Spinal cord (tissue), 10 donors: ENCODE measurements around the gene GID8. TPM values are rescaled to one million over a fixed set of nuclear protein-coding genes. Genes with fewer than 3 reads are reported as not detected.

Experiments
- DNase-seq, 6 donors: peaks; one replicate each; pipeline versions ENCODE4 v3.0.0 to v3.0.0-alpha.2; 2013 to 2015; ENCODE audit warnings: low spot score in 6 of 6, low read depth in 4 of 6
- H3K27ac ChIP-seq: one replicate; pipeline ENCODE4 v1.5.1; 2013; ENCODE audit warnings: low read depth, low read length, control low read depth
- H3K27me3 ChIP-seq: one replicate; pipeline ENCODE4 v1.6.1; 2013; ENCODE audit warnings: low read length; ENCODE audit not compliant: control insufficient read depth, insufficient read depth
- H3K36me3 ChIP-seq: one replicate; pipeline ENCODE4 v1.6.1; 2013; ENCODE audit warnings: low read length; ENCODE audit not compliant: control insufficient read depth, insufficient read depth
- H3K4me1 ChIP-seq: one replicate; pipeline ENCODE4 v1.6.1; 2013; ENCODE audit warnings: low read length; ENCODE audit not compliant: control insufficient read depth, insufficient read depth
- H3K4me3 ChIP-seq: one replicate; pipeline ENCODE4 v1.5.1; 2013; ENCODE audit warnings: low read depth, low read length, control low read depth
- H3K9me3 ChIP-seq: one replicate; pipeline ENCODE4 v1.6.1; 2013; ENCODE audit warnings: low read length; ENCODE audit not compliant: control insufficient read depth, insufficient read depth
- WGBS: methylation state at CpG from one replicate; pipeline ENCODE4 v1.1.5; 2013; ENCODE audit warnings: missing lambda C conversion rate; ENCODE audit not compliant: insufficient coverage; 5-methylcytosine and 5-hydroxymethylcytosine counted together
- polyA plus RNA-seq, 2 donors: library from polyadenylated mRNA; unstranded; fragments of 120-200 nt; gene quantifications; one replicate each; pipeline ENCODE4 v1.2.1, GENCODE V29; 2013; ENCODE audit not compliant: insufficient read length in 2 of 2
- total RNA-seq, 2 donors: library from RNA; depleted of rRNA in 1 of 2; stranded (reverse); fragments of 120-200 nt in 1 of 2; fragments of >200 nt in 1 of 2; gene quantifications; one replicate each; pipeline versions ENCODE4 v1.2.3 to v1.2.4, GENCODE V29; 2013 to 2014
- donor health status: healthy.

The GID8 gene
- total and polyA plus RNA-seq, 4 donors: 32.7 to 46.0 (median 39.1) TPM

DNA sequence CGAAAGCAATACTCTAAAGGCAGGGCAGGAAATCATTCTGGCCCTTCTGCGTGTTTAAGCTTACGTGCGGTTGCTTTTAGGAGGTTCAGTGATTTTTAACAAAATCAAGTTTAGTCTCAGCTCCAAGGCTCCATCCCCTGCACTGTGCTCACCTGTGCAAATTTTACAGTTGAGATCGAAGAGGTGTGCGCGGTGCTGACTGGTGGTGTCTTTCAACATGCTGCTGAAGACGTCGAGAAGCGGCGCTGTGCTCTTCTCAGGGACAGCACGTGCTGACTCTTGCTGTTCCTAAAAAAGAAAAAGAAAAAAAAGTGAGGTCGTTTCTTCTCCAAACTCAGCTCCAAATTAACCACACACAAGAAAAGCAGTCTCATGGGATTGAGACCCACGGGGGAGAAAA is 43.7 kb upstream of the GID8 start:
- WGBS: 98% methylated on average over 8 of the region's 14 CpGs
- Histone ChIP-seq H3K27ac (no peak overlapping the region), H3K9me3 (no peaks in the 10 kb centered on the region), H3K4me1 (peaks cover 11% of the 10 kb centered on the region), H3K36me3 (peaks cover 72% of the 10 kb centered on the region), H3K4me3 (no peak overlapping the region), H3K27me3 (no peaks in the 10 kb centered on the region)
- DNase-seq: no peak

DNA sequence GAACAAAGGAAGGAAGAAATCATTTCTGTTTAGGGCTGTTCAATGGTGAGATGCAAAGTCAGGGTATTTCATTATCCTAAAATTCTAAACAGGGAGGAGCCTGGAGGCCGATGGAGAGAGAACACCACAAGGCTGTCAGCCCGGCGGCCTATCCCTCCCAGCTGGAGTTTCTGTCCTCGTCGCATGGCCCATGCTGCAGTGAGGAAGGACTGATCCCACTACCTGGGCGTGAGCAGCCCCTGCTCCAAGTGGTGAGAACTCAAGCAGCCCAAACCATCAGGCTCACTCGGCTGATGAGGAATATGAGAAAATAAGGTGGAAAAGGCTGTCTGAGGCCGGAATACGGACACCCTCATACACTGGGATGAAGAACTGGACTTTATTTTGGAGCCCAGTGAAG is 42.4 kb upstream of the GID8 start:
- DNase-seq: no peak
- no peak overlapping the region for H3K4me3 ChIP-seq
- no peaks in the 10 kb centered on the region for H3K27me3 ChIP-seq
- H3K27ac ChIP-seq: no peak overlapping the region
- 85% methylated on average over 5 of the region's 9 CpGs for WGBS
- H3K4me1 ChIP-seq: peaks cover 22% of the 10 kb centered on the region
- H3K36me3 ChIP-seq: peaks cover 59% of the 10 kb centered on the region
- no peaks in the 10 kb centered on the region for H3K9me3 ChIP-seq

DNA sequence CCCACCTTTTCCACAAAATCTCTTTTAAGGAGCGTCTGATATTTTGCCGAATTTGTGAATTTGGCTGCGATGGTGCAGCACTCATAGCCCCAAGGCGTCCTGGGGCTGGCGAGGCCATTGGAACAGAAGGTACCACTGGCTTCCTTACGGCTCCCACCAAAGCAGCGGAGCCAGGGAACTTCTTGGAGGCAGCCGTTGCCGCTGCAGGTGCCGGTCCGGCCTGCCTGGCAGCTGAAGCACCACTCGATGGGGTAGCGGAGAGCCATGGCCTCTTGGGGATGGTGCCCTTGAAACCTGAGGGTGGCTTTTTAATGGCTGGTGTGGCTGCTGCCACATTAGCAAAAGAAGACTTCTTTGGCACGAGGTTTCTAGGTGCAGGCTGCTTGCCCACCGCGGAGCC is 41.4 kb upstream of the GID8 start:
- 92% methylated on average over 16 of the region's 16 CpGs for WGBS
- Histone ChIP-seq H3K27ac (no peak overlapping the region), H3K36me3 (peaks cover 55% of the 10 kb centered on the region), H3K4me1 (peaks cover 24% of the 10 kb centered on the region), H3K4me3 (no peak overlapping the region), H3K27me3 (no peaks in the 10 kb centered on the region), H3K9me3 (no peaks in the 10 kb centered on the region)
- DNase-seq: no peak

DNA sequence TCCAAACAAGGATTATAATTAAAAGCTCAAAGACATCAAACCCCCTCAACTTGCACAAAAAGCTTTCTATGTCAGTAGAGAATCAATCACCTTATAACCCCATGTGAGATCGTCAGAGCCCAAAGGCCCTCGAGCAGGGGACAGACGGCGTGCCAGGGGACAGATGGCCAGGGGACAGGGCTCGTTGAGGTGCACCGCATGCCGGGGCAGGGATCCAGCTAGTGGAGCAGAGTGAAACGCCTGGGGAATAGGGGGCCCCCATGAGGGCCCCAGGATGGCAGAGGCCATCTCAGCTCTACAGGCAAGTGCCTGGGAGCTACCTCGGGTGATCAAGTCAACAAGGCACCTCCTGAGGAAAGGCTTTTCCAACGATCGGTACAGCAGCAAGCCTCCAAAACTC is 40.3 kb upstream of the GID8 start:
- Histone ChIP-seq H3K27ac (no peak overlapping the region), H3K4me1 (peaks cover 24% of the 10 kb centered on the region), H3K27me3 (no peaks in the 10 kb centered on the region), H3K4me3 (no peak overlapping the region), H3K9me3 (no peaks in the 10 kb centered on the region), H3K36me3 (peaks cover 52% of the 10 kb centered on the region)
- no peak for DNase-seq
- WGBS: 66% methylated on average over 11 of the region's 11 CpGs

DNA sequence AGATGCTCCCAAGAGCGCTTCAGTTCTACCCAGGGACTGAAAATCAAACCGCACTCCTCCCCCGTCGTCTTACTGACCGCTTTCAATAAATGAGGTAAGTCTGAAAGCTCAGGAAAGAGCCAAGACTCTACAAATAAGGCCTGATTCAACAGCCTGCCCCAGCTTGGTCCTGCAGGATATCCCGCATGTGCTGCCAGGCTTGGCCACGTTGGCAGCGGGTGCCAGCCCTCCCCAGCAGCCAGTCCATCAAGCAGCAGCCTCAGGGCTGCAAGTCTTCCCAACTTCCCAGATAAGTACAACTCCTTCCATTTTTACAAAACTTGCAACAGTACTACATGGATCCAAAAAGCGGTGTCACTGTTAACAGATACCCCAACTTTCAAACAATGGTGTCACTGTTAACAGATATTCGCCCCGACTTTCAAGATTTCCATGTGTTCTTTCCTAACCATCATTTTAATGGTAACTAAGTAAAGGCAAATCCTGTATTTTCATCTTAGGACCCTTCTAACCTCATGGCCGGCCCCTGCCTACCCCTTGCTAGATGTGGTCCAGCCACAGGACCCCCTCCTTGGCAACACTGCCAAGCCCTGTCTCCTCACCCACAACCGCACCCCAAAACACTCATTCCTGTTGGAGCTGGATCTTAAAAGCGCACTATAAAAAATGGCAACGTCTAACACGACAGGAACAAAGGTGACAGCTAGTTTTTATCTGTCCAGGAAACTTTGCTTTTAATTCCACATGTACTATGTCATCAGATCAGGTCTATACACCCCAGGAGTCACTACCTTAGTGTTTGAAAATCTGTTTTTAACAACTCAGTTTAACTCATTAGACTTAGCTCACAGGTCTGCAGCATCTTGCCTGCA is 39.6 kb upstream of the GID8 start:
- WGBS: 77% methylated on average over 16 of the region's 16 CpGs
- no peaks in the 10 kb centered on the region for H3K27me3 ChIP-seq
- peaks cover 51% of the 10 kb centered on the region for H3K36me3 ChIP-seq
- DNase-seq: no peak
- H3K27ac ChIP-seq: no peak overlapping the region
- H3K9me3 ChIP-seq: no peaks in the 10 kb centered on the region
- H3K4me3 ChIP-seq: no peak overlapping the region
- peaks cover 24% of the 10 kb centered on the region for H3K4me1 ChIP-seq

DNA sequence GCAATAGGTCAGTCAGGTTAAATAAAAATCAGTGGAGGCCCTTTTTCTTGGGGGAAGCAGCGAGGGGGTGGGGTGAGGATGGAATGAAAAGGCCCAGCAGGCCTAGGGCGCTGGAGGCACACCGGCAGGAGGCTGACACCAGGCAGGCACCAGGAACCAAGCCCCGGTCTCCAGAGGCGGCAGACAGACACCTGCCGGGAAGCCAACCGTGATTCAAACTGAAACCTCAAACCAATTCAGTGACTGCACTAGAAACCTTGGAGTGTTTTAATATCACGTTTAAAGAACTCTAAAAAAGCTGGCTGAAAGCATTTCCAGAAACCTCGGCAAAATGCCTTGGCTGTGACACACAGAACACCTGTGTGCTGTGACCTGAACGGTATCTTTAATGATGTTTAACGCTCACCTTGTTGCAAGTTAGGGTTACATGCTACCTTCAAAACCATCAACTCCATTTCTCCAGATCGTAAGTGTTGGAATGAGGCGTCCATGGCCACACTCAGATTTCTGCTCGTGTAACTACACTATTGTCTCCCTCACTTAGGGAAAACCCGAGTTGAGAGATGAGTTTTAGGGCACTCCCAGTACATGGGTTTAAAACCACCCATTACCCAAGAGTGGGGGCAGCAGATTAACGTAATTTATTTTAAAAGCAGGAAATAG is 38.8 kb upstream of the GID8 start:
- H3K27me3 ChIP-seq: no peaks in the 10 kb centered on the region
- H3K36me3 ChIP-seq: peaks cover 50% of the 10 kb centered on the region
- H3K9me3 ChIP-seq: no peaks in the 10 kb centered on the region
- H3K27ac ChIP-seq: no peak overlapping the region
- peaks cover 24% of the 10 kb centered on the region for H3K4me1 ChIP-seq
- WGBS: 52% methylated on average over 6 of the region's 16 CpGs
- DNase-seq: no peak
- H3K4me3 ChIP-seq: no peak overlapping the region

DNA sequence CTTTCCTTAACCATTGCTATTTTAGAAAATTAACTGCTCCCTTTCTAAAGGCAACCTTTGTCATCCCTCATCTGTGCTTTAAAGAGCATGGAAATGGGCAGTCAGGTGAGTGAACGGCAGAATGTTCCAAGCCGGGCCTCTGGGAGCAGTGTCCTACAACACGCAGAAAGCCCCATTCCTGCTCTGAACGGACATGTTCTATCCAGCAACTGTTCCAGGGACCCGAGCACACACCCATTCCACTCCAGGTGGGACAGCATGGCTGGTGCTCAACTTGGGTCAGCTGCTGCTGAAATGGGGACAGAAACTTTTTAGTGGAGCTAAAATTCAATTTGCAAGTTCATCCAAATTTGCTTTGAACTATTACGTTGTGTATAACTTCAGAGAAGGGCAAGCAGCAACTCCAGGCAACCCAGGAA is 38.3 kb upstream of the GID8 start:
- no peak for DNase-seq
- no peaks in the 10 kb centered on the region for H3K9me3 ChIP-seq
- no peaks in the 10 kb centered on the region for H3K27me3 ChIP-seq
- H3K4me3 ChIP-seq: no peak overlapping the region
- no peak overlapping the region for H3K27ac ChIP-seq
- peaks cover 24% of the 10 kb centered on the region for H3K4me1 ChIP-seq
- WGBS: 55% methylated on average over 2 of the region's 6 CpGs
- H3K36me3 ChIP-seq: peaks cover 45% of the 10 kb centered on the region

DNA sequence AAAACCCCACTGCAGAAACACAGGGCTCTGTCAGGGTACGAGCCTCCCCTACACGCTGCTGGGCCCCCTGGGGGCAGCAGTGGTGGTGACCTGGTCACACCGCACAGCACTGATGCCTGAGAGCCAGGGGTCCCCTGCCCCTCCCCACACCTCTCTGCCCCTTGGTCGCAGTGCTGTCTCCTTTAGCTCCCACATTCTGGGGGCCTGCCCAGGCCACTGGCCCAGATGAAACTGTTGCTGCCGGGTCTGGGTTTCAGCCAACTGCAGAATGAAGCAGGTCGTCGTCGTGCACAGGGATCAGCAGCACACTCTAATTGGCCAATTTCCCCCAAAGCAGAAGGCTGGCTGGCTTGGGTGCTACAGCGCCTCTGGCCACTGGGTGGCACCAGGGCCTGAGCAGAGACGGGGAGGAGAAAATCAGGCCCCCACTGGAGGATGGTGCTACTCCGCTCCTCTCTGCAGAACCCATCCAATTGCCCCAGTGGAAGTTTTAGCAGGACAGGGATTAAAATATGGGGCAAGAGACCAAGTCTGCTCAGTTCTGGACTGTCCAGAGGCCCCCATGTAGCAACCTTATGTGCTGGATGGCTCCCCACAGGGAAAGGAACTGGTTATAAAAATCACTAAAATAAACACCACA is 37.8 kb upstream of the GID8 start:
- H3K36me3 ChIP-seq: peaks cover 42% of the 10 kb centered on the region
- H3K4me1 ChIP-seq: peaks cover 24% of the 10 kb centered on the region
- 2% methylated on average over 8 of the region's 11 CpGs for WGBS
- peak; percentile 31 to 90 (median 58) for DNase-seq
- no peak overlapping the region for H3K27ac ChIP-seq
- H3K27me3 ChIP-seq: no peaks in the 10 kb centered on the region
- no peak overlapping the region for H3K4me3 ChIP-seq
- no peaks in the 10 kb centered on the region for H3K9me3 ChIP-seq

DNA sequence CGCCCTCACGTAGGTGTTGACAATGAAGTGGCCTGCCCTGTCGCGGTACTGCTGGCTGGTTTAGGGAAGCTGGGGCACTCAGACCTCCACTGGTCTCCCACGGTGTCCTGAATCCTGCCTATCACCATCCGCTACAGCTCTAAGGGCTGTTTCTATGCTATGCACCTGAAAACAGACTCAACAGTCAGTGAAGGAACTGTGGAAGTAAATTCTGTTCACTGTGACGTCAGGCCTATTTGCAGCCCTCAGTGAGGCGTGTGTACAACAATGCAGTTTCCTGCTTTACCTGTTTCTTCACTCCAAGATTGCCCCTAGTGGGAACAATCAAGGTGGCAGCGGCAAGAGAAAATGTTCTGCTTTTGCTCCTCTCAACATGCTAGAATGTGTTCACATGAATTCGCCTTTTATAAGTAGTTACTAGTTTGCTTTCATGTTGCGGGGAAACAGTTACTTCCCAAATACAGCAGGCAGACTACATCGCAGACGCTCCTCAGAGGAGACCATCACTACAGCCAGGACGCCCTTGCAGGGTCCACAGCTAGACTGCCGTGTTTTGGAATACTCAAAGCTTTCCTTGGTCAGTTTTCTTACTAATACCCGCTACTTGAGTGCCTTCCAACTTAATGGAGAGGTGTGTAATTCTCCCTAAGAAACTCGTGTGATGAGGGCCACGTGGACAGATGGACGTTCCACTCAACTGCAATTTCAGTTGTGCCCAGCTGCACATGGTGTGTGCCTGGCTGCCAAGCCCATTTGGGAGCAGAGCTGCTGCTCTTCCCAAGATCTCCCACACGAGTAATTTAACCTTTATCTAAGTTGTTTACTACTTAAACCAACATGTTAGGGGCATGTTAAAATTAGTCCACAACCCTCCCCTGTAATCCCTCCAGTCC is 37.0 kb upstream of the GID8 start:
- no peaks in the 10 kb centered on the region for H3K9me3 ChIP-seq
- H3K4me3 ChIP-seq: no peak overlapping the region
- 50% methylated on average over 14 of the region's 20 CpGs for WGBS
- peaks cover 24% of the 10 kb centered on the region for H3K4me1 ChIP-seq
- H3K27ac ChIP-seq: no peak overlapping the region
- DNase-seq: peak in 2 of 6 donors; percentile 7 to 71
- peaks cover 42% of the 10 kb centered on the region for H3K36me3 ChIP-seq
- H3K27me3 ChIP-seq: no peaks in the 10 kb centered on the region
